AG09319 (cell line): Measurements from ENCODE around the gene SOX18.
"Not testable (repeated sequence)": the region's sequence is repeated elsewhere in the genome, so short reads cannot be mapped to it uniquely, and the experiment has no call there.

Experiments used
- DNase-seq: peaks from one replicate; pipeline ENCODE4 v3.0.0-alpha.2; 2010; ENCODE audit warnings: low read depth; ENCODE audit errors: extremely low read depth
- CTCF ChIP-seq: IDR thresholded peaks from 2 replicates; pipeline ENCODE4 v1.5.1; 2011; ENCODE audit warnings: low read depth, mild to moderate bottlenecking, inconsistent platforms, low read length, moderate library complexity

The SOX18 gene

GRCh38 chr20:64091770-64092169 lies 42.3 kb upstream of the SOX18 start:
- TF ChIP-seq CTCF, result no peak
- DNase-seq, result no peak

- no peak for TF ChIP-seq CTCF
- DNase-seq, result no peak
These were observed 41.9 kb upstream of the SOX18 start for GRCh38 chr20:64091340-64091739.

GRCh38 chr20:64090165-64090564 lies 40.7 kb upstream of the SOX18 start:
- no peak for DNase-seq
- TF ChIP-seq CTCF, result no peak

GRCh38 chr20:64088586-64088985 lies 39.1 kb upstream of the SOX18 start:
- DNase-seq, result not testable (repeated sequence)

- not testable (repeated sequence) for DNase-seq
These were observed 37.9 kb upstream of the SOX18 start for GRCh38 chr20:64087226-64087825.

- TF ChIP-seq CTCF, result no peak
- no peak for DNase-seq
These were observed 37.4 kb upstream of the SOX18 start for GRCh38 chr20:64086801-64087200.

- no peak for DNase-seq
- TF ChIP-seq CTCF, result no peak
These were observed 35.3 kb upstream of the SOX18 start for GRCh38 chr20:64084685-64085152.

GRCh38 chr20:64083804-64084684 lies 34.6 kb upstream of the SOX18 start, which contains the start of gene LKAAEAR1:
LKAAEAR1 (minus strand) TSS chr20:64084398; CDS start chr20:64084219, 179 bp downstream.
- DNase-seq, result no peak
- TF ChIP-seq CTCF, result no peak
